HCT116 (cell line): Measurements from ENCODE around the gene GGA1. TPM values are rescaled to one million over a fixed set of nuclear protein-coding genes. Genes with fewer than 3 reads are reported as not detected.

Experiments used
- ATAC-seq: fragments of 200-7000 bp; cut with Tn5 transposase; 2 replicates; pipeline ENCODE4 v1.9.1; 2020; ENCODE audit warnings: mild to moderate bottlenecking, moderate library complexity
- BruUV-seq: library from RNA; stranded (reverse); fragments of 400-500 nt; replicated peaks from 2 replicates; lab custom pipeline; 2021; lab: Mats Ljungman, UMichigan
- CTCF ChIA-PET: fragments of 300-600 bp; sonication (Branson Sonifier 250); formaldehyde crosslinking; loops from one replicate; lab custom pipeline; 2021; ENCODE audit warnings: antibody characterized with exemption; lab: Charles Lee
- POLR2A ChIA-PET: fragments of 300-600, 350-600 bp; sonication (Branson Sonifier 250); formaldehyde crosslinking; loops from one replicate; lab custom pipeline; 2021; ENCODE audit warnings: antibody characterized with exemption; lab: Charles Lee
- RAD21 ChIA-PET, 2 experiments: fragments of 300-600 bp; sonication (Branson Sonifier 250); formaldehyde crosslinking; loops; one replicate each; lab custom pipeline; 2023; ENCODE audit warnings: low total read pairs in 2 of 2; ENCODE audit not compliant: uncharacterized antibody in 2 of 2, unreplicated experiment in 2 of 2, low non-redundant PET in 1 of 2; lab: Charles Lee
- DNase-seq: peaks from one replicate; pipeline ENCODE4 v3.0.0-alpha.2; 2010; ENCODE audit warnings: low read depth, low spot score
- H2AFZ ChIP-seq: fragments of 200-600 bp; shearing (Covaris generic), sonication (generic); 2 replicates; pipeline ENCODE4 v1.6.1; 2017; ENCODE audit warnings: low read depth, mixed run types, mixed read lengths, antibody characterized with exemption, low read length; ENCODE audit not compliant: poor library complexity, severe bottlenecking
- H3K27ac ChIP-seq: 2 replicates; pipeline ENCODE4 v1.5.1; 2012; ENCODE audit warnings: low read depth, low read length
- H3K27me3 ChIP-seq: fragments of 200-600 bp; sonication (generic); 2 replicates; pipeline ENCODE4 v1.6.1; 2016; ENCODE audit warnings: mixed run types, low read length, mixed read lengths; ENCODE audit not compliant: insufficient read depth
- H3K36me3 ChIP-seq, 2 experiments: fragments of 200-500 bp in 1 of 2; fragments of 200-600 bp in 1 of 2; sonication (Bioruptor generic) in 1 of 2; sonication (generic) in 1 of 2; 2 replicates each; pipeline versions ENCODE4 v1.5.1 to v1.6.1; 2014 to 2016; ENCODE audit warnings: low read length in 2 of 2, inconsistent platforms in 1 of 2, mixed read lengths in 1 of 2, mixed run types in 1 of 2; ENCODE audit not compliant: insufficient read depth in 2 of 2, control insufficient read depth in 1 of 2
- H3K4me1 ChIP-seq, 2 experiments: fragments of 200-600 bp in 1 of 2; sonication (generic) in 1 of 2; 2 replicates each; pipeline versions ENCODE4 v1.5.1 to v1.6.1; 2012 to 2017; ENCODE audit warnings: low read length in 2 of 2, inconsistent platforms in 1 of 2, mild to moderate bottlenecking in 1 of 2, mixed read lengths in 1 of 2, mixed run types in 1 of 2, moderate library complexity in 1 of 2; ENCODE audit not compliant: insufficient read depth in 2 of 2, control insufficient read depth in 1 of 2
- H3K4me2 ChIP-seq: fragments of 200-600 bp; sonication (generic); 2 replicates; pipeline ENCODE4 v1.6.1; 2017; ENCODE audit warnings: mixed run types, low read length, mixed read lengths
- H3K4me3 ChIP-seq, 2 experiments: fragments of 200-600 bp in 1 of 2; sonication (generic) in 1 of 2; replicated peaks in 1 of 2; 2 replicates each; pipeline ENCODE4 v1.5.1; 2011 to 2016; ENCODE audit warnings: low read length in 2 of 2, control low read depth in 1 of 2, low read depth in 1 of 2, mild to moderate bottlenecking in 1 of 2, mixed read lengths in 1 of 2, mixed run types in 1 of 2
- H3K79me2 ChIP-seq: fragments of 200-600 bp; sonication (generic); 2 replicates; pipeline ENCODE4 v1.6.1; 2017; ENCODE audit warnings: mild to moderate bottlenecking, mixed run types, low read length, moderate library complexity, mixed read lengths; ENCODE audit not compliant: insufficient read depth
- H3K9ac ChIP-seq: fragments of 200-600 bp; sonication (generic); 2 replicates; pipeline ENCODE4 v1.6.1; 2016; ENCODE audit warnings: low read length, mixed read lengths
- H3K9me2 ChIP-seq: fragments of 200-600 bp; sonication (generic), shearing (Covaris generic); 2 replicates; pipeline ENCODE4 v1.6.1; 2017; ENCODE audit warnings: mixed run types, mild to moderate bottlenecking, moderate library complexity; ENCODE audit not compliant: insufficient read depth
- H3K9me3 ChIP-seq, 2 experiments: fragments of 200-500 bp in 1 of 2; fragments of 200-600 bp in 1 of 2; sonication (Bioruptor generic) in 1 of 2; sonication (generic) in 1 of 2; 2 replicates each; pipeline ENCODE4 v1.6.1; 2014 to 2017; ENCODE audit warnings: low read length in 2 of 2, mixed read lengths in 2 of 2, inconsistent platforms in 1 of 2, low read depth in 1 of 2, mild to moderate bottlenecking in 1 of 2, mixed run types in 1 of 2, moderate library complexity in 1 of 2; ENCODE audit not compliant: control insufficient read depth in 1 of 2, insufficient read depth in 1 of 2
- H4K20me1 ChIP-seq: fragments of 200-600 bp; sonication (generic), shearing (Covaris generic); 2 replicates; pipeline ENCODE4 v1.6.1; 2017; ENCODE audit warnings: mixed run types, mild to moderate bottlenecking, moderate library complexity; ENCODE audit not compliant: insufficient read depth
- CEBPB ChIP-seq: IDR thresholded peaks from 2 replicates; pipeline ENCODE4 v1.6.1; 2012; ENCODE audit warnings: low read depth
- EGR1 ChIP-seq: IDR thresholded peaks from 2 replicates; pipeline ENCODE4 v1.6.1; 2012; ENCODE audit warnings: low read depth
- ELF1 ChIP-seq: IDR thresholded peaks from 2 replicates; pipeline ENCODE4 v1.6.1; 2012; ENCODE audit warnings: low read depth, borderline replicate concordance
- EZH2 ChIP-seq: fragments of 200-600 bp; sonication (generic); IDR thresholded peaks from 2 replicates; pipeline ENCODE4 v1.6.1; 2017; ENCODE audit warnings: antibody characterized with exemption, mixed run types
- EZH2phosphoT487 ChIP-seq: fragments of 200-600 bp; IDR thresholded peaks from 2 replicates; pipeline ENCODE4 v1.6.1; 2018; ENCODE audit warnings: antibody characterized with exemption, borderline replicate concordance
- JUND ChIP-seq: IDR thresholded peaks from 2 replicates; pipeline ENCODE4 v1.6.1; 2012
- POLR2A ChIP-seq: IDR thresholded peaks from 2 replicates; pipeline ENCODE4 v1.7.0; 2011; ENCODE audit warnings: borderline replicate concordance; ENCODE audit not compliant: insufficient read depth, insufficient read length; ENCODE audit errors: extremely low read depth
- POLR2AphosphoS5 ChIP-seq: IDR thresholded peaks from 2 replicates; pipeline ENCODE4 v1.6.1; 2011; ENCODE audit warnings: mild to moderate bottlenecking, low read depth, low read length, moderate library complexity
- SIN3A ChIP-seq: IDR thresholded peaks from 2 replicates; pipeline ENCODE4 v1.6.1; 2012; ENCODE audit warnings: low read depth
- SRF ChIP-seq: IDR thresholded peaks from 2 replicates; pipeline ENCODE4 v1.6.1; 2012; ENCODE audit warnings: low read depth
- TCF7L2 ChIP-seq: IDR thresholded peaks from 2 replicates; pipeline ENCODE4 v1.7.0; 2011; ENCODE audit warnings: borderline replicate concordance, inconsistent platforms; ENCODE audit not compliant: insufficient read depth, insufficient read length; ENCODE audit errors: extremely low read depth
- ZFX ChIP-seq: fragments of 450-650 bp; IDR thresholded peaks from 2 replicates; pipeline ENCODE4 v1.6.1; 2017
- ZNF274 ChIP-seq: fragments of 200-500 bp; sonication (Bioruptor generic); IDR thresholded peaks from 2 replicates; pipeline ENCODE4 v1.6.1; 2014; ENCODE audit warnings: mild to moderate bottlenecking, low read depth, low read length, inconsistent platforms
- intact Hi-C: fragments of 100-400 bp; cut with micrococcal nuclease; formaldehyde crosslinking; loops from 2 replicates; pipeline ENCODE4 v1.10.0; 2022
- total RNA-seq: library from RNA; stranded (reverse); gene quantifications from one replicate; pipeline ENCODE4 v1.2.1, GENCODE V29; 2021; ENCODE audit not compliant: unreplicated experiment
- TF ChIP-seq, protein P1 (sequence below), 3 experiments: fragments of 200-600 bp in 1 of 3; sonication (generic) in 1 of 3; IDR thresholded peaks in 2 of 3; conservative IDR thresholded peaks in 1 of 3; 2 replicates each; pipeline ENCODE4 v1.5.1; 2012 to 2017; ENCODE audit warnings: low read depth in 2 of 3, low read length in 2 of 3, antibody characterized with exemption in 1 of 3, borderline replicate concordance in 1 of 3, control low read depth in 1 of 3, mild to moderate bottlenecking in 1 of 3, mixed read lengths in 1 of 3, mixed run types in 1 of 3, moderate library complexity in 1 of 3; ENCODE audit not compliant: insufficient read depth in 1 of 3
- TF ChIP-seq, protein P2 (sequence below): IDR thresholded peaks from 2 replicates; pipeline ENCODE4 v1.6.1; 2012
- TF ChIP-seq, protein P3 (sequence below): IDR thresholded peaks from 2 replicates; pipeline ENCODE4 v1.6.1; 2012

GGA1 gene
- total RNA-seq, 1 experiment from 2014 or later, result 89.8 TPM

DNA sequence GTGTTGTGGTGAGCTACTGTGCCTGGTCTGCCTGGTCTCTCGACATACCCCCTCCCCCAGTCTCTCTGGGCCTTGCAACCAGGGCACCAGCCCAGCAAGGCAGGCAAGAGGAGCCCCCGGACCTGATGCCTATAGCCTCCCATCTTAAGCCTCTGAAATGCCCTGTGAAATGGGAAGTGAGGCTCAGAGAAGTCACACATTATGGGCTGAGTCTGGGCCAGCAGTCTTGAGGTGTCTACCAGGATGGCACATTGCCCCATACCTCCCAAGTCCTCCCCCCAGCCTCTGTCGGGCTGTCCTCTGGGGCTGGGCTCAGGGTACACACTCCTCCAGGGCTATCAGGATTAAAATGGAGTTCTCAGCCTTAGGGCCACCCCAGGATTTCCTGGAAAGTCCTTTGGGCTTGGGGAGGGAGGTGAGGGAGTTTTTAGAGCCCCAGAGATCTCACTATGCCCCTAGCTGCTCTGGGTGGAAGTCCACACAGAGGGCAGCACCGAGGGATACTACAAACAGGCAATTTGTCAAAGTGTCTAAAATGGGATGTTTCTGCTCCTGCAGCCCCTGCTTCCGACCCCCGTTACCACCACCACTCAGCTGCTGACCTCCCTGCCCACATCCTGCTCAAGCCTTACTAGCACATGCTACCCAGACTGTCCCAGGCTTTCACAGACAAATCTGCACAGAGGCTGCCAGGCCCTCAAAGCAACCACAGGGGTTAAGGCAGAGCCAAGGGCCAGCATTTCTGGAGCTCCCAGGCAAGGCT is 27.7 kb downstream of the GGA1 start:
- Histone ChIP-seq H3K9ac (peak overlapping the region; percentile 5; the same call in 1 of the 2 replicates), H3K79me2 (peaks cover 14% of the 10 kb centered on the region), H4K20me1 (no peaks in the 10 kb centered on the region), H3K36me3 (no peaks in the 10 kb centered on the region; a peak in 1 of 4 replicates), H2AFZ (no peak overlapping the region), H3K4me1 (peaks cover 31 to 58% of the 10 kb centered on the region in 2 experiments; a peak in 3 of 4 replicates), H3K4me3 (no peak overlapping the region), H3K27me3 (no peaks in the 10 kb centered on the region), H3K4me2 (peak overlapping the region; percentile 44; the same call in 1 of the 2 replicates), H3K9me3 (no peaks in the 10 kb centered on the region), H3K9me2 (no peaks in the 10 kb centered on the region), H3K27ac (no peak overlapping the region)
- ATAC-seq, result peak; percentile 28
- CTCF ChIA-PET, result interaction anchor here (1.0 to 1.8 kb wide), 5 partner anchors 10 to 90 kb away, joined by 3 to 5 read pairs (median 3); no protein-coding TSS in a partner anchor
- intact Hi-C loops, result loop anchor here (5.0 kb wide), 1 partner anchor 156 kb away; no protein-coding TSS in a partner anchor
- DNase-seq, result no peak
- RAD21 ChIA-PET, result no interaction called here
- POLR2A ChIA-PET, result interaction anchor here (0.5 to 2.6 kb wide), 4 partner anchors 22 to 158 kb away, joined by 3 to 6 read pairs (median 4); partner anchors contain the start of genes LGALS1 and PDXP
- no TSS peak for BruUV-seq
- TF ChIP-seq, protein P1, sequence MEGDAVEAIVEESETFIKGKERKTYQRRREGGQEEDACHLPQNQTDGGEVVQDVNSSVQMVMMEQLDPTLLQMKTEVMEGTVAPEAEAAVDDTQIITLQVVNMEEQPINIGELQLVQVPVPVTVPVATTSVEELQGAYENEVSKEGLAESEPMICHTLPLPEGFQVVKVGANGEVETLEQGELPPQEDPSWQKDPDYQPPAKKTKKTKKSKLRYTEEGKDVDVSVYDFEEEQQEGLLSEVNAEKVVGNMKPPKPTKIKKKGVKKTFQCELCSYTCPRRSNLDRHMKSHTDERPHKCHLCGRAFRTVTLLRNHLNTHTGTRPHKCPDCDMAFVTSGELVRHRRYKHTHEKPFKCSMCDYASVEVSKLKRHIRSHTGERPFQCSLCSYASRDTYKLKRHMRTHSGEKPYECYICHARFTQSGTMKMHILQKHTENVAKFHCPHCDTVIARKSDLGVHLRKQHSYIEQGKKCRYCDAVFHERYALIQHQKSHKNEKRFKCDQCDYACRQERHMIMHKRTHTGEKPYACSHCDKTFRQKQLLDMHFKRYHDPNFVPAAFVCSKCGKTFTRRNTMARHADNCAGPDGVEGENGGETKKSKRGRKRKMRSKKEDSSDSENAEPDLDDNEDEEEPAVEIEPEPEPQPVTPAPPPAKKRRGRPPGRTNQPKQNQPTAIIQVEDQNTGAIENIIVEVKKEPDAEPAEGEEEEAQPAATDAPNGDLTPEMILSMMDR (IDR thresholded peaks at IDR 0.05 in 2 of 3, conservative IDR thresholded peaks at IDR 0.05 in 1 of 3; ENCODE audit: borderline replicate concordance in 1 of 3, insufficient read depth in 1 of 3, low read depth in 2 of 3, low read length in 2 of 3), result peak in 2 of 3 experiments; percentile 29 to 48; a peak in 3 of 6 replicates
- no peak for TF ChIP-seq ZNF274

DNA sequence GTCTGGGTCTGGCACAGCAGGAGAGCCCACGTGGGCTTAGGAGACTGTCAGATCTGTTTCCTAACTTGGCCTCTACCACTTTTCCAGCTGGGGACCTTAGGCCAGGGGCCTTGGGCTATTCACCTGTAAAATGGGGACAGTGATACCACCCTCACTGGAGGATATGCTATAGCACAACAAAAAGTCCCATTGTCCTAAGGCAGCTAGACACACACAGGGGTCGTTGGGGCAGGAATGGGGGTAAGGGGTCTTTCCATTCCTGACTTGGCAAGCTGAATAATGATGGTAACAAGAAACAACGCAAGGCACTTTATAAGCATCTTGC is 28.3 kb downstream of the GGA1 start:
- Histone ChIP-seq H3K9me3 (no peaks in the 10 kb centered on the region), H2AFZ (no peak overlapping the region), H3K79me2 (peaks cover 14% of the 10 kb centered on the region), H3K9ac (peak overlapping the region; percentile 5; the same call in 1 of the 2 replicates), H3K27ac (no peak overlapping the region), H3K4me3 (no peak overlapping the region), H3K4me1 (peaks cover 31 to 62% of the 10 kb centered on the region in 2 experiments; a peak in 3 of 4 replicates), H3K4me2 (peak overlapping the region; percentile 44; the same call in 1 of the 2 replicates), H3K36me3 (no peaks in the 10 kb centered on the region; a peak in 1 of 4 replicates), H3K27me3 (no peaks in the 10 kb centered on the region), H4K20me1 (no peaks in the 10 kb centered on the region)
- DNase-seq, result no peak
- RAD21 ChIA-PET, result no interaction called here
- POLR2A ChIA-PET, result interaction anchor here (0.5 to 2.6 kb wide), 4 partner anchors 21 to 157 kb away, joined by 3 to 6 read pairs (median 4); partner anchors contain the start of genes LGALS1 and PDXP
- ATAC-seq, result no peak
- intact Hi-C loops, result loop anchor here (5.0 kb wide), 1 partner anchor 155 kb away; no protein-coding TSS in a partner anchor
- no peak for TF ChIP-seq EGR1
- no peak for TF ChIP-seq CEBPB
- TF ChIP-seq, protein P2, sequence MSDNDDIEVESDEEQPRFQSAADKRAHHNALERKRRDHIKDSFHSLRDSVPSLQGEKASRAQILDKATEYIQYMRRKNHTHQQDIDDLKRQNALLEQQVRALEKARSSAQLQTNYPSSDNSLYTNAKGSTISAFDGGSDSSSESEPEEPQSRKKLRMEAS, result no peak
- no peak for TF ChIP-seq POLR2A
- TF ChIP-seq POLR2AphosphoS5, result no peak
- no peak for TF ChIP-seq SIN3A
- no peak for TF ChIP-seq ELF1
- no peak for TF ChIP-seq ZFX
- no peak for TF ChIP-seq TCF7L2
- no peak for TF ChIP-seq SRF
- TF ChIP-seq EZH2phosphoT487, result no peak
- TF ChIP-seq EZH2, result no peak
- TF ChIP-seq, protein P3, sequence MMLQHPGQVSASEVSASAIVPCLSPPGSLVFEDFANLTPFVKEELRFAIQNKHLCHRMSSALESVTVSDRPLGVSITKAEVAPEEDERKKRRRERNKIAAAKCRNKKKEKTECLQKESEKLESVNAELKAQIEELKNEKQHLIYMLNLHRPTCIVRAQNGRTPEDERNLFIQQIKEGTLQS, result no peak
- TF ChIP-seq JUND, result no peak
- no peak for TF ChIP-seq ZNF274
- TF ChIP-seq, all 23 proteins: peak for 0
- H3K9me2 ChIP-seq, result no peaks in the 10 kb centered on the region
- BruUV-seq, result no TSS peak
- CTCF ChIA-PET, result interaction anchor here (1.0 to 1.8 kb wide), 5 partner anchors 9 to 91 kb away, joined by 3 to 5 read pairs (median 3); no protein-coding TSS in a partner anchor
